Measurements from ENCODE around the gene SLX9.
A peak's percentile ranks its signal among the peaks of the same experiment; 100 is the strongest.
"Not testable (repeated sequence)": the region's sequence is repeated elsewhere in the genome, so short reads cannot be mapped to it uniquely, and the experiment has no call there.

The SLX9 gene

GRCh38 chr21:44911068-44911383 is 28.8 kb upstream of the SLX9 start:
- Histone ChIP-seq H2AFZ (ENCODE audit: low read depth, low read length) (no peak overlapping the region), H3K4me2 (ENCODE audit: insufficient read depth, low read length) (peak overlapping the region; percentile 61), H3K4me1 (ENCODE audit: insufficient read depth, low read length) (peaks cover 55% of the 10 kb centered on the region), H3K9me3 (ENCODE audit: insufficient read depth, low read length, severe bottlenecking) (no peaks in the 10 kb centered on the region), H3K36me3 (ENCODE audit: insufficient read depth, low read length) (peaks cover 43% of the 10 kb centered on the region), H3K27me3 (ENCODE audit: insufficient read depth, low read length, poor library complexity) (no peaks in the 10 kb centered on the region), H3K4me3 (ENCODE audit: low read depth in 1 of 2, low read length in 2 of 2) (peak overlapping the region in 1 of 2 experiments; percentile 43; a peak in 1 of 4 replicates), H3K9ac (ENCODE audit: low read depth, low read length) (peak overlapping the region; percentile 63), H3K27ac (ENCODE audit: low read length) (peak overlapping the region; percentile 97), H4K20me1 (ENCODE audit: insufficient read depth, low read length) (peaks cover 20% of the 10 kb centered on the region), H3K79me2 (ENCODE audit: insufficient read depth, low read length) (peaks cover 42% of the 10 kb centered on the region)
- TF ChIP-seq EZH2 (IDR thresholded peaks at IDR 0.05; ENCODE audit: borderline replicate concordance, low read depth, low read length, severe bottlenecking): no peak
- TF ChIP-seq CTCF (IDR thresholded peaks at IDR 0.05; ENCODE audit: borderline replicate concordance, extremely low read depth, low read length, poor library complexity, severe bottlenecking): no peak
- no peak for ATAC-seq (ENCODE audit: insufficient read depth, low read depth)
- no peak for DNase-seq

GRCh38 chr21:44911384-44912157 is 28.3 kb upstream of the SLX9 start:
- TF ChIP-seq CTCF (IDR thresholded peaks at IDR 0.05; ENCODE audit: borderline replicate concordance, extremely low read depth, low read length, poor library complexity, severe bottlenecking): peak; percentile 33
- no peak for TF ChIP-seq EZH2 (IDR thresholded peaks at IDR 0.05; ENCODE audit: borderline replicate concordance, low read depth, low read length, severe bottlenecking)
- Histone ChIP-seq H3K79me2 (ENCODE audit: insufficient read depth, low read length) (peaks cover 44% of the 10 kb centered on the region), H3K4me1 (ENCODE audit: insufficient read depth, low read length) (peaks cover 55% of the 10 kb centered on the region), H4K20me1 (ENCODE audit: insufficient read depth, low read length) (peaks cover 20% of the 10 kb centered on the region), H3K9me3 (ENCODE audit: insufficient read depth, low read length, severe bottlenecking) (no peaks in the 10 kb centered on the region), H3K27me3 (ENCODE audit: insufficient read depth, low read length, poor library complexity) (no peaks in the 10 kb centered on the region), H3K27ac (ENCODE audit: low read length) (peak overlapping the region; percentile 97), H2AFZ (ENCODE audit: low read depth, low read length) (peak overlapping the region; percentile 57), H3K36me3 (ENCODE audit: insufficient read depth, low read length) (peaks cover 38% of the 10 kb centered on the region), H3K9ac (ENCODE audit: low read depth, low read length) (peak overlapping the region; percentile 63), H3K4me2 (ENCODE audit: insufficient read depth, low read length) (peak overlapping the region; percentile 61), H3K4me3 (ENCODE audit: low read depth in 1 of 2, low read length in 2 of 2) (peak overlapping the region in 1 of 2 experiments; percentile 43; a peak in 1 of 4 replicates)
- DNase-seq (peak; percentile 74), ATAC-seq (ENCODE audit: insufficient read depth, low read depth) (peak; percentile 80)

GRCh38 chr21:44912158-44912473 is 27.7 kb upstream of the SLX9 start:
- Histone ChIP-seq H3K27me3 (ENCODE audit: insufficient read depth, low read length, poor library complexity) (no peaks in the 10 kb centered on the region), H3K79me2 (ENCODE audit: insufficient read depth, low read length) (peaks cover 44% of the 10 kb centered on the region), H4K20me1 (ENCODE audit: insufficient read depth, low read length) (peaks cover 20% of the 10 kb centered on the region), H3K4me2 (ENCODE audit: insufficient read depth, low read length) (peak overlapping the region; percentile 61), H3K9ac (ENCODE audit: low read depth, low read length) (peak overlapping the region; percentile 63), H2AFZ (ENCODE audit: low read depth, low read length) (peak overlapping the region; percentile 57), H3K9me3 (ENCODE audit: insufficient read depth, low read length, severe bottlenecking) (no peaks in the 10 kb centered on the region), H3K4me3 (ENCODE audit: low read depth in 1 of 2, low read length in 2 of 2) (peak overlapping the region in 1 of 2 experiments; percentile 43; a peak in 1 of 4 replicates), H3K36me3 (ENCODE audit: insufficient read depth, low read length) (peaks cover 33% of the 10 kb centered on the region), H3K4me1 (ENCODE audit: insufficient read depth, low read length) (peaks cover 55% of the 10 kb centered on the region), H3K27ac (ENCODE audit: low read length) (peak overlapping the region; percentile 97)
- peak; percentile 82 for DNase-seq
- TF ChIP-seq EZH2 (IDR thresholded peaks at IDR 0.05; ENCODE audit: borderline replicate concordance, low read depth, low read length, severe bottlenecking): no peak
- ATAC-seq (ENCODE audit: insufficient read depth, low read depth): no peak; the same call in 2 of the 3 replicates

GRCh38 chr21:44912506-44913412 is 27.1 kb upstream of the SLX9 start:
- Histone ChIP-seq H3K4me3 (ENCODE audit: low read depth in 1 of 2, low read length in 2 of 2) (peak overlapping the region in 1 of 2 experiments; percentile 17; a peak in 1 of 4 replicates), H3K4me2 (ENCODE audit: insufficient read depth, low read length) (peak overlapping the region; percentile 61), H3K79me2 (ENCODE audit: insufficient read depth, low read length) (peaks cover 49% of the 10 kb centered on the region), H3K36me3 (ENCODE audit: insufficient read depth, low read length) (peaks cover 32% of the 10 kb centered on the region), H3K4me1 (ENCODE audit: insufficient read depth, low read length) (peaks cover 60% of the 10 kb centered on the region), H3K27ac (ENCODE audit: low read length) (peak overlapping the region; percentile 97), H4K20me1 (ENCODE audit: insufficient read depth, low read length) (peaks cover 24% of the 10 kb centered on the region), H3K9ac (ENCODE audit: low read depth, low read length) (peak overlapping the region; percentile 63)
- H3K9me3 ChIP-seq (ENCODE audit: insufficient read depth, low read length, severe bottlenecking); H3K27me3 ChIP-seq (ENCODE audit: insufficient read depth, low read length, poor library complexity); H2AFZ ChIP-seq (ENCODE audit: low read depth, low read length); DNase-seq: not testable (repeated sequence)
- peak; percentile 11; the same call in 2 of the 3 replicates for ATAC-seq (ENCODE audit: insufficient read depth, low read depth)

All from DND-41 (cell line).